ENCODE results near the gene SLC35C1. TPM values are rescaled to one million over a fixed set of nuclear protein-coding genes. Genes with fewer than 3 reads are reported as not detected.

The SLC35C1 gene
- polyA plus RNA-seq, 1 donor (not counting 4 experiments of a cell fraction or from before 2014, with no cell fraction given), result 4.9 TPM

- peaks cover 4% of the 10 kb centered on the region for H4K20me1 ChIP-seq (ENCODE audit: control insufficient read depth, extremely low read depth, insufficient read depth, low read length)
- H3K9me1 ChIP-seq (ENCODE audit: control insufficient read depth, extremely low read depth, insufficient read depth, low read length), result peaks cover 2% of the 10 kb centered on the region
- H3K27me3 ChIP-seq (ENCODE audit: control insufficient read depth, extremely low read depth, insufficient read depth, low read length), result no peaks in the 10 kb centered on the region
- peak overlapping the region; percentile 89 for H3K9ac ChIP-seq (ENCODE audit: control insufficient read depth, extremely low read depth, insufficient read depth, low read length)
- no peaks in the 10 kb centered on the region for H3K9me3 ChIP-seq (ENCODE audit: control insufficient read depth, low read depth, low read length)
- H3K4me2 ChIP-seq (ENCODE audit: control insufficient read depth, extremely low read depth, insufficient read depth, low read depth, low read length), result peak overlapping the region; percentile 98
- peaks cover 13% of the 10 kb centered on the region in 2 experiments for H3K36me3 ChIP-seq (ENCODE audit: control insufficient read depth in 2 of 2, extremely low read depth in 1 of 2, insufficient read depth in 2 of 2, low read length in 2 of 2)
- peak overlapping the region; percentile 54 to 95 (median 91) for H3K4me3 ChIP-seq (ENCODE audit: control insufficient read depth in 2 of 3, extremely low read depth in 1 of 3, insufficient read depth in 2 of 3, low read depth in 1 of 3, low read length in 3 of 3)
- FAIRE-seq, result no peak
- no peak overlapping the region for H3K27ac ChIP-seq (ENCODE audit: control insufficient read depth, insufficient read depth, low read length)
- dilution Hi-C loops (cut with MboI; ENCODE audit: extremely low pct_ligation_motif_present, low sequenced_read_pairs), result no loop called here
- H3K4me1 ChIP-seq (ENCODE audit: control insufficient read depth, extremely low read depth, insufficient read depth, low read length), result peaks cover 24% of the 10 kb centered on the region
- H2AFZ ChIP-seq (ENCODE audit: control insufficient read depth, low read length), result no peak overlapping the region
- TF ChIP-seq, protein P1, sequence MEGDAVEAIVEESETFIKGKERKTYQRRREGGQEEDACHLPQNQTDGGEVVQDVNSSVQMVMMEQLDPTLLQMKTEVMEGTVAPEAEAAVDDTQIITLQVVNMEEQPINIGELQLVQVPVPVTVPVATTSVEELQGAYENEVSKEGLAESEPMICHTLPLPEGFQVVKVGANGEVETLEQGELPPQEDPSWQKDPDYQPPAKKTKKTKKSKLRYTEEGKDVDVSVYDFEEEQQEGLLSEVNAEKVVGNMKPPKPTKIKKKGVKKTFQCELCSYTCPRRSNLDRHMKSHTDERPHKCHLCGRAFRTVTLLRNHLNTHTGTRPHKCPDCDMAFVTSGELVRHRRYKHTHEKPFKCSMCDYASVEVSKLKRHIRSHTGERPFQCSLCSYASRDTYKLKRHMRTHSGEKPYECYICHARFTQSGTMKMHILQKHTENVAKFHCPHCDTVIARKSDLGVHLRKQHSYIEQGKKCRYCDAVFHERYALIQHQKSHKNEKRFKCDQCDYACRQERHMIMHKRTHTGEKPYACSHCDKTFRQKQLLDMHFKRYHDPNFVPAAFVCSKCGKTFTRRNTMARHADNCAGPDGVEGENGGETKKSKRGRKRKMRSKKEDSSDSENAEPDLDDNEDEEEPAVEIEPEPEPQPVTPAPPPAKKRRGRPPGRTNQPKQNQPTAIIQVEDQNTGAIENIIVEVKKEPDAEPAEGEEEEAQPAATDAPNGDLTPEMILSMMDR (optimal IDR thresholded peaks at IDR 0.05 in 1 of 3, IDR thresholded peaks at IDR 0.05 in 1 of 3, conservative IDR thresholded peaks at IDR 0.05 in 1 of 3; ENCODE audit: extremely low read depth in 1 of 3, insufficient read depth in 2 of 3, low read length in 3 of 3), result no peak
- no peak for TF ChIP-seq EZH2 (IDR thresholded peaks at IDR 0.05; ENCODE audit: low read length)
- H3K79me2 ChIP-seq (ENCODE audit: control insufficient read depth, insufficient read depth, low read length), result peaks cover 27% of the 10 kb centered on the region
- DNase-seq (ENCODE audit: low read depth, low spot score), result no peak
Measured at GRCh38 chr11:45806072-45806933, 1.4 kb downstream of the SLC35C1 start.

DNA sequence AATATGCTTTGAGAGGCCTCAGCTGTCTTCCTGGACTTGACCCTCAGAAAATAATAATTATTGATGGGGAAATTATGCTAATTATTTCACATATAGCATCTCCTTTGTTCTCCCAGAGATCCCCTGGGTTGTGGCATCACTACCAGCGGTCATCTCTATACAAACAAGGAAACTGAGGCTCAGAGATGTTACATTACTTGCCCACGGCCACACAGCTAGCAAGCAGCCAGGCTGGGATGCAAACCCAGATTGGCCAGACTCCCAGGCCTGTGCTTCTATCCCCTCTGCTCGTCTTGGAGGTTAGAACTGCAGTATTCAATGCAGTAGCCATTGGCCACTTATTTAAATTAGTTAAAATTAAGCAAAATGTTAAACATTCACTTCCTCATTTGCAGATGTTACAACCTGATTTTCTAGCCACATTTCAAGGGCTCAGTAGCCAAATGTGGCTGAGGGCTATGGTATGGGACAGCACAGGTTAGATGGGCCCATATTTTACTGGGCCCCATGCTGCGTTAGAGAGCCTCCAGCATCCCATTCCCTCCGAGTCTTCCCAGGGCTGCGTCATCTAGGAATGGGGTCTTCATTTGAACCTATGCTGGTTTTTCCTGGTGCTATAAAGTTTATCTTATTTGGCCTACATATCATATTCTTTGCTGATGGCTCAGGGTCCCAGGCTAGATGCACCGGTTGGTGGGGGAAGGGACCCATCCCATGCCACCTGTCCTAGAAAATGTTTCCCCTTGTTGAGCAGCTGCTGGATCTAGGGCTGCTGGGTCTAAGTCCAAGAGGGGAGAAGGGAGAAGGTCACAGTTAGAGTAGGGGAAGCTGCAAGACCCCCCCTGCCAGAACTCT is 2.2 kb downstream of the SLC35C1 start:
- no peak for TF ChIP-seq EZH2 (IDR thresholded peaks at IDR 0.05; ENCODE audit: low read length)
- TF ChIP-seq, protein P1 (optimal IDR thresholded peaks at IDR 0.05 in 1 of 3, IDR thresholded peaks at IDR 0.05 in 1 of 3, conservative IDR thresholded peaks at IDR 0.05 in 1 of 3; ENCODE audit: extremely low read depth in 1 of 3, insufficient read depth in 2 of 3, low read length in 3 of 3), result no peak
- Histone ChIP-seq H2AFZ (ENCODE audit: control insufficient read depth, low read length) (no peak overlapping the region), H3K79me2 (ENCODE audit: control insufficient read depth, insufficient read depth, low read length) (peaks cover 27% of the 10 kb centered on the region), H4K20me1 (ENCODE audit: control insufficient read depth, extremely low read depth, insufficient read depth, low read length) (peaks cover 4% of the 10 kb centered on the region), H3K4me2 (ENCODE audit: control insufficient read depth, extremely low read depth, insufficient read depth, low read depth, low read length) (peak overlapping the region; percentile 98), H3K36me3 (ENCODE audit: control insufficient read depth in 2 of 2, extremely low read depth in 1 of 2, insufficient read depth in 2 of 2, low read length in 2 of 2) (peaks cover 16% of the 10 kb centered on the region in 2 experiments), H3K4me1 (ENCODE audit: control insufficient read depth, extremely low read depth, insufficient read depth, low read length) (peaks cover 24% of the 10 kb centered on the region), H3K4me3 (ENCODE audit: control insufficient read depth in 2 of 3, extremely low read depth in 1 of 3, insufficient read depth in 2 of 3, low read depth in 1 of 3, low read length in 3 of 3) (peak overlapping the region; percentile 54 to 95 (median 91)), H3K9me3 (ENCODE audit: control insufficient read depth, low read depth, low read length) (no peaks in the 10 kb centered on the region), H3K27me3 (ENCODE audit: control insufficient read depth, extremely low read depth, insufficient read depth, low read length) (no peaks in the 10 kb centered on the region), H3K9me1 (ENCODE audit: control insufficient read depth, extremely low read depth, insufficient read depth, low read length) (peaks cover 2% of the 10 kb centered on the region), H3K9ac (ENCODE audit: control insufficient read depth, extremely low read depth, insufficient read depth, low read length) (no peak overlapping the region), H3K27ac (ENCODE audit: control insufficient read depth, insufficient read depth, low read length) (no peak overlapping the region)
- dilution Hi-C loops (cut with MboI; ENCODE audit: extremely low pct_ligation_motif_present, low sequenced_read_pairs), result no loop called here
- DNase-seq (ENCODE audit: low read depth, low spot score) (no peak), FAIRE-seq (no peak)
